Ectodermal cell (in vitro differentiated cells): ENCODE results near the gene PRMT7.

Experiments used
- H3K27ac ChIP-seq: 2 replicates; pipeline ENCODE4 v1.7.0; 2013; ENCODE audit warnings: mild to moderate bottlenecking, low read depth, low read length; ENCODE audit not compliant: insufficient read depth, poor library complexity, severe bottlenecking
- H3K27me3 ChIP-seq: 2 replicates; pipeline ENCODE4 v1.7.0; 2013; ENCODE audit warnings: mild to moderate bottlenecking, low read length; ENCODE audit not compliant: insufficient read depth, control insufficient read depth, poor library complexity, severe bottlenecking
- H3K36me3 ChIP-seq: one replicate; pipeline ENCODE4 v1.7.0; 2013; ENCODE audit warnings: low read length; ENCODE audit not compliant: control insufficient read depth, insufficient read depth
- H3K4me1 ChIP-seq: one replicate; pipeline ENCODE4 v1.7.0; 2013; ENCODE audit warnings: low read length; ENCODE audit not compliant: control insufficient read depth, insufficient read depth
- H3K4me3 ChIP-seq: 2 replicates; pipeline ENCODE4 v1.7.0; 2013; ENCODE audit warnings: low read depth, low read length, control low read depth; ENCODE audit not compliant: insufficient read depth
- H3K9me3 ChIP-seq: 2 replicates; pipeline ENCODE4 v1.7.0; 2013; ENCODE audit warnings: mild to moderate bottlenecking, low read length, moderate library complexity; ENCODE audit not compliant: control insufficient read depth
- WGBS, 2 experiments: methylation state at CpG; one replicate each; pipeline ENCODE4 v1.1.7; 2013; ENCODE audit warnings: missing lambda C conversion rate in 2 of 2; 5-methylcytosine and 5-hydroxymethylcytosine counted together

PRMT7 gene

DNA sequence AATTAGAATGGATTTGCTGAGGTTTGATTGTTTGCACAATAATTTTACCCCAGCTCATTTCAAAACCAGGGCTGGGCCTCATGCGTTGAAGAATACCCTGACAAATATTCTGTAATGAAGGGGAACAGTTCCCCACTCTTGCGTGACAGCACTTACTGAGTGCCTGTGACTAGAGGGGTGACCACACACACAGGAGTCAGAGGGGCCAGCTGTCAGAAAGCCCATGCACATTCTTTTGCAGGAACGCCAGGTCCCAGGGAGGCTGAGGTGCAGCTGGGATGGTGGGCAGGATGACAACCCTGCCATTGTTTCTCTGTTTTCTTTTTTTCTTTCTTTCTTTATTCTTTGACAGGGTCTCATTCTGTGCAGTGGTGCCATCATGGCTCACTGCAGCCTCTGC is 92.9 kb downstream of the PRMT7 start:
- H3K27me3 ChIP-seq: no peaks in the 10 kb centered on the region

DNA sequence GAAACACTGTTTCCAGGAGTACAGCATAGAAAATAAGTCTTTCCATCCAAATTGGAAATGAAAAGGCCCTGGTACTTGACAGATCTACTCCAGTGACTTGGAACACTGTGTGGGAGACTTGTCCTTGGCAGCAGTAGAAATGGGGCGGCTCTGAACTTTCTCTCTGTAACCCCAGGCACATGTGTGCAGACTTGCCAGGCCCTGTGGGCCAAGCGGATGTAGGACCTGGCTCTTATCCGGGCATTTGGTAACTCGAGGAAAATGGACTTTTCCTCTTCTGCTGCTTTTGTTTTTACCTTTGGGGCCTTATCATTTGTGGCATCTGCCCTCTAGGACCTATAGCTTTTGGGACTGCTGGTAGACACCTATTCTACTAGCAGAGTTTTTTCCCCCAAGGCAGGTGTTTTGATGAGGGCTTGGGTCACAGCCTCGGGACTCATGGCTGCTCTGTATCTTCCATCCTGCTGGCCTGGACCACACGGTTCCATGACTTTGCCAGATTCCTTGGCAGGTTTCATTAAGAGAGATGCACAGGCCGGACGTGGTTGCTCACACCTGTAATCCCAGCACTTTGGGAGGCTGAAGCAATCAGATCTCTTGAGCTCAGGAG is 94.0 kb downstream of the PRMT7 start:
- WGBS, 2 experiments: 83 to 86% methylated on average over 8 of the region's 8 CpGs
- H3K36me3 ChIP-seq: no peaks in the 10 kb centered on the region
- peaks cover 21% of the 10 kb centered on the region for H3K4me1 ChIP-seq
- H3K9me3 ChIP-seq: no peaks in the 10 kb centered on the region
- H3K27ac ChIP-seq: no peak overlapping the region
- H3K4me3 ChIP-seq: no peak overlapping the region
- no peaks in the 10 kb centered on the region for H3K27me3 ChIP-seq

More for the DNA sequence above, 92.9 kb downstream of the PRMT7 start:
- Histone ChIP-seq H3K27ac (no peak overlapping the region), H3K9me3 (no peaks in the 10 kb centered on the region), H3K4me3 (no peak overlapping the region), H3K4me1 (peaks cover 16% of the 10 kb centered on the region), H3K36me3 (no peaks in the 10 kb centered on the region)
- 71 to 76% methylated on average over 3 of the region's 3 CpGs for WGBS, 2 experiments

DNA sequence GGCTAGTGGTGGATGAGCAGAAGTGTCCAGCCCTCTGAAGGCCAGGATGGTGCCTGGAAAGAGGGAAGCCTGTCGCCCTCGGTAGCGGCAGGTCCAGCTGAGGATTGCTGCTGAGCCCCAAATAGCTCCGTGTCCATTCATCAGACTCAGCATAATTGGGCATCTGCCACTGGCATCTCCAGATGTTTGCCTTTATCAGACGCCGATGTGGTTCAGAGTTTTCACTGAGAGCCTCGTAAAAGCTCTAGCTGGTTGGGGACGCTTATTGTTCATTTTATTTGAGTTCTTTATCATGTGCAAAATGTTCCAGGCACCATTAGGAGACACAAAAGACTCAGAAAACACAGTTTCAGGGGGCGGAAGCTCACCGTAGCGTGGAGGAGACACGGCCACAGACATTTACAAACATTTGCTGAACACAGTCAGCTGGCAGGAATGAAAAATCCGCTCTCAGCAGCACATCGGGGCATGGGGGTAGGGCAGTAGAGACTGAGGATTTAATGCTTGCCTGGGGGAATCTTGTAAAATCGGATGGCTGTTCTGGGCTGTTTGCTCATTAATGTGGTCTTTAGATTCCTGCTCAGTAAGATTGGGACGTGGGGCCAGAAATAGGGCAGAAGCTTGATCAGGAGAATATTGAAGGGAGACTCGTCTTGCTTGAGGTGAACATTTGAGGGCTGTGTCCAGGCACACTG is 95.8 kb downstream of the PRMT7 start:
- no peaks in the 10 kb centered on the region for H3K36me3 ChIP-seq
- peak overlapping the region; percentile 9 for H3K27ac ChIP-seq
- H3K4me3 ChIP-seq: no peak overlapping the region
- H3K4me1 ChIP-seq: peaks cover 21% of the 10 kb centered on the region
- H3K9me3 ChIP-seq: no peaks in the 10 kb centered on the region
- no peaks in the 10 kb centered on the region for H3K27me3 ChIP-seq
- 70 to 77% methylated on average over 17 of the region's 17 CpGs for WGBS, 2 experiments
